GM12873 (cell line): ENCODE results near the gene HOXC11.

Source experiments
- TF ChIP-seq, protein P1 (sequence below): IDR thresholded peaks from 2 replicates; pipeline ENCODE4 v1.5.1; 2012; ENCODE audit warnings: low read depth, mild to moderate bottlenecking, moderate library complexity, low read length, control low read depth; ENCODE audit not compliant: insufficient read depth; ENCODE audit errors: missing control alignments

HOXC11 gene

DNA sequence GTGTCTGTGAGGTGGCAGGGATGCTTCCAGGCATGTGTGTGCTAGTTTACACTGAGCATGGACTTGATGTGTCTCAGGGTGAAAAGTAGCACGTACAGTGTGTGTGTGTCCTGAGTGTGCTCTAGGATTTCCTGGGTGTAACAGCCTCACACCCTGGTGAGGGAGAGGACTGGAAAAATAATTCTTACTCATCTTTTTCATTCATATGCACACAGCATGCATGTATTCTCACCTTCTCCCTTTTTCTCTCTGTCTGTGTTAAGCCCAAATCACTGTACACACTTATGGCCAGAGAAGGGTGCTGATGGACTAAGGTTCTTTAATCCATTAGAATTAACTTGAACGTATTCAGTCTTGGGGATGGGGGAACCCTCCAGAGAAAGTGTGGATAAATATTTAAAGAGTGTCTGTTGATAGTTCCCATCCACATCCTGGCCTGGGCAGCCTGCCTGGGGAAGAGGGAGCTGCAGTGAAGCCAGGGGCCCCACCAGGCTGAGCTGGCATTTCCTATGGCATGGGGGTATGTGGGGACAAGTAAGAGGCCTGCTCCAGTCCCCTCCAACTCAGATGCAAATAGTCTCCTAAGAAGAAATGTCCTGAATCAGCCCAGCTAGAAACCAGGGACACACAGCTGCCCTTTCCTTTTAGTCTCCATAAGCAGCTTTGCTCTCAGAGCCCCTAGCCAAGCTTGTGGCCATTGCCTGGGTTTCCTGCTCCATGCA lies 34.8 kb downstream of the HOXC11 start:
- TF ChIP-seq, protein P1, sequence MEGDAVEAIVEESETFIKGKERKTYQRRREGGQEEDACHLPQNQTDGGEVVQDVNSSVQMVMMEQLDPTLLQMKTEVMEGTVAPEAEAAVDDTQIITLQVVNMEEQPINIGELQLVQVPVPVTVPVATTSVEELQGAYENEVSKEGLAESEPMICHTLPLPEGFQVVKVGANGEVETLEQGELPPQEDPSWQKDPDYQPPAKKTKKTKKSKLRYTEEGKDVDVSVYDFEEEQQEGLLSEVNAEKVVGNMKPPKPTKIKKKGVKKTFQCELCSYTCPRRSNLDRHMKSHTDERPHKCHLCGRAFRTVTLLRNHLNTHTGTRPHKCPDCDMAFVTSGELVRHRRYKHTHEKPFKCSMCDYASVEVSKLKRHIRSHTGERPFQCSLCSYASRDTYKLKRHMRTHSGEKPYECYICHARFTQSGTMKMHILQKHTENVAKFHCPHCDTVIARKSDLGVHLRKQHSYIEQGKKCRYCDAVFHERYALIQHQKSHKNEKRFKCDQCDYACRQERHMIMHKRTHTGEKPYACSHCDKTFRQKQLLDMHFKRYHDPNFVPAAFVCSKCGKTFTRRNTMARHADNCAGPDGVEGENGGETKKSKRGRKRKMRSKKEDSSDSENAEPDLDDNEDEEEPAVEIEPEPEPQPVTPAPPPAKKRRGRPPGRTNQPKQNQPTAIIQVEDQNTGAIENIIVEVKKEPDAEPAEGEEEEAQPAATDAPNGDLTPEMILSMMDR, result no peak

DNA sequence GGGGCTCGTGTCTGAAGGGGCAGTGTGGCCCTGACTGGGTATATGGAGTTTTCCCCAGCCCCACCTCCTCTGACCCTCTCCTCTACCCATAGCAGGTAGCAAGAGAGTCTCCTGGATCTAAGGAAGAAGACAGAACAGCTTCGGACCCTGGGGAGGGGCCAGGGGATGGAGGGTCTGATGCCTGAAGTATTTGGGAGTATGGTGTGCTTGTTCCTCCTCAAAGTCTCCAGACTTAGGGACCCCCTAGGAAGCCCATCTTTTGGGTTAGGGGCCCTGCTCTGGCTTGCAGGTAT lies 35.3 kb downstream of the HOXC11 start:
- TF ChIP-seq, protein P1, result no peak

DNA sequence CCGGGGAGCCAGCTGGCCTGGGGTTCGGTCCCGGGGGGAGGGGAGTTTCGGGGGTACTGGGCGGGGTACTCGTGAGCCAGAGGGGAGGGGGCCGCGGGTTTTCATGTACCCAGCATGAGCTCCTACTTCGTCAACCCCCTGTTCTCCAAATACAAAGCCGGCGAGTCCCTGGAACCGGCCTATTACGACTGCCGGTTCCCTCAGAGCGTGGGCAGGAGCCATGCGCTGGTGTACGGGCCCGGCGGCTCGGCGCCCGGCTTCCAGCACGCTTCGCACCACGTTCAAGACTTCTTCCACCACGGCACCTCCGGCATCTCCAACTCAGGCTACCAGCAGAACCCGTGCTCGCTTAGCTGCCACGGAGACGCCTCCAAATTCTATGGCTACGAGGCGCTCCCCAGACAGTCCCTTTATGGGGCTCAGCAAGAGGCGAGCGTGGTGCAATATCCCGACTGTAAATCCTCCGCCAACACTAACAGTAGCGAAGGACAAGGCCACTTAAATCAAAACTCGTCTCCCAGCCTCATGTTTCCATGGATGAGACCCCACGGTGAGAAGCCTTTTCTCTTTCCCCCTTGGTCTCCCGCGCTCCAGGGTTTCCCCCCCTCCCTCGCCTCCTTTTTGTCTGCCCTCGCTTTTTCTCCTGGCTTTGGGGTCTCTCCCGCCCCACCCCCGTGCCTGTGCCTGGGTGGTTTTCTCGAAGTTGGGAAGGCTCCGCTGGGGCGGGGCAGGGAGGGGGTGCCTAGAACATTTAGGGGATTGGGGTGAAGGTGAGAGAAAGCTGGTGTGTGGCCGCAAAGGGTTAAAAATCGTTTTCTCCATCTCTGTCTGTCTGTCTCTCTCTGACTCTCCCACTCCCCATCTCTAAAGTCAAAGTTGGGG lies 36.5 kb downstream of the HOXC11 start:
- TF ChIP-seq, protein P1, result no peak

DNA sequence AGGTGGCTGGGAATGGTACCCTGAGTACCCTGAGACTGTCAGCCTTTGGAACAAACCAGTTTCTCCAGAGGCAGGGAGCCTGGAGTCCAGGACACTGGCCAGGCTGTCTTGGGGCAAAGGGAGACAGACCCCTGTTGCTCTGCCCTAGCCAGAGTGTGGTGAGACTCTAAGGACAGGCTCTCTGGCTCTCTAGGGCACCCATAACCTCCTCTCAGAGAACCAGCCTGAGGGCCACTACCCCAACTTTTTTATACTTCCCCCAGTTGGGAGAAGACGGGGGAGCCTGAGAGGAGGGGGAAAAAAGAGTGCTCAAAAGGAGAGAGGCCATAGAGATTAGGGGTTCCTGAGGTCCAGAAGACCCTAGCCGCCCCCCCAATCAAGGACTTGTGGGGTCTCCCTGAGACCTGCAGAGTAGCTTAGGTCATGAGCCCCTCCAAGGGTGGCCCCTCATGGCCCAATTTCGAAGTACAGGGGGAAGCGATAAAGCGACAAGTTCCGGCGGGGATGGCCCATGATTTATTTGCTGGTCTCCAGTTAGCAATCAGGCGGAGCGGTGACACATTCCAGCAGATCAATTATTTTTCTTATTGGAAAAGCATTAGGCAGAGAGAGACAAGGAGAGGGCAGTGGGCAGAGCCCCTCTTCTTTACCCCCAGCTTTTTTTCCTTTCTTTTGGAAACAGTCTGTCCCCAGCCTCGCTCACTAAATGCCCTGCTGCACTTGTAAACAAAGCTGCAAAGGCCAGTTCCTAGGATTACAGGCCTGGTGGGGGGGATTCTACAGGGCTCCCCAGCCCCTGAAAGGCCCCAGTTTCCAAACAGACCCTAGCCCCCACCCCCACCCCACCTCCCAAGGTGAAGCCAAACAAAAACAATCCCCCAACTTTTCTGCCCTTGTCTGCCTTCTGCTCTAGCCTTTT lies 37.4 kb downstream of the HOXC11 start:
- TF ChIP-seq, protein P1, result no peak

DNA sequence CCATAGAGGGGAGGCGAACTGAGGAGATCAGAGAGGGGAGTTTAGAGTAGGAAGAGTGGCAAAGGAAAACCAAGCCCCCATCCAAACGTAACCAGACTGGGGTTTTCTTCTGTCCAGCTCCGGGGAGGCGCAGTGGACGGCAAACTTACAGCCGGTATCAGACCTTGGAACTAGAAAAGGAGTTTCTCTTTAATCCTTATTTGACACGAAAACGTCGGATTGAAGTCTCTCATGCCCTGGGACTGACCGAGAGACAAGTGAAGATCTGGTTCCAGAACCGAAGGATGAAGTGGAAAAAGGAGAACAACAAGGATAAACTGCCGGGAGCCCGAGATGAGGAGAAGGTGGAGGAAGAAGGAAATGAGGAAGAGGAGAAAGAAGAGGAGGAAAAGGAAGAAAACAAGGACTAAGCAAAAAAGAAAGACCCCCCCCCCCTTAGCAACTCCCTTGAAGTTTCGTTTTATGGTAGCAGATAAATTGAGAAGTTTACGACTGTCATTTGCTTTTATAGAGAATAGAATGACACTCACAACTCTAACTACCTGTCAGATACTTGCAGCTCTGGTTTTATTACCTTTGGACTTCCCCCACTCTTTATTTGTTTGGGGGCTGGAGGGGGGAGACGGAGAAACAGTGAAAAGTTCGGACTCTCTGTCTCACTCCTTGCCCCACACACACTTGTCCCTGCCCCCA lies 38.2 kb downstream of the HOXC11 start:
- TF ChIP-seq, protein P1, result no peak

DNA sequence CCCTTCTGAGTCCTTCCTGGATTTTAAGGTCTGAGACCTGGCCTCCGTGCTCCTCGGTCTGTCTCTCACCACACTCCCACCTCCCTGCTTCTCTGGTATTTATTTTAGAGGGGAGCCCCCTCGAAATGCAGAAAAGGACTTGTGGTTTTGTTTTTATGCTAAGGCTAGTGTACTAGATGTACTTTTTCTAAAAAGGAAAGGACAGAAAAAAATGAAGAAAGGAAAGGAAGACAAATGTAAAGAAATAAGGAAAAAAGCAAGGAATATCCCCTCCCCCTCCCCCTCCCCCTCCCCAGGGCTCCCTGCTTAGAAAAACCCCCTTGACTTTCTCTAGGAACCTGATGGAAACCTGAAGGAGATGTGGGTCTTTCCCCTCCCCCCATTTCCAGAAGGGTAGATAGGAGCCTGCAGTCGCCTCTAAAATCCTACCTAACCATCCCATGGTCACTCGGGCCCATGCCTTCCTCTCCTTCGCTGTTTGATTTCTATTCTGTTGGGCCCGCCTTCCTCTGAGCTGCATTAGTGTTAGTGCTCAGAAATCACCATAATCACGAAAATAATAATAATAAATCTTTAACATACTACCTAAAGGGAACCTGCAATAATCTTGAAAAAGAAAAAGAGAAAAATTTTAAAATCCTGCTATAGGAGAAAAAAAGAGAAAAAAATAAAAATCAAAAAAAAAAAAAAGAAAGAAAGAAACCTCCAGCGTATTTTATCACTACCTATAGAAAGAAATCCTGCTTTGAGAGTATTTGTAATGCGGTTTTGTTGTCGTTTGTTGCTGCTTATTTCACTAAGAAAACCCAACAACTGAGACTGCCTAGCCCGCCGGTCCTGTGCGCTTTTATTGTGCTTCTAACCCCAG lies 39.0 kb downstream of the HOXC11 start:
- TF ChIP-seq, protein P1, result no peak
